Omental fat pad (tissue), 4 donors: ENCODE results near the gene SMAD3. TPM values are rescaled to one million over a fixed set of nuclear protein-coding genes. Genes with fewer than 3 reads are reported as not detected.

Source experiments
- ATAC-seq: fragments of 150-250 bp; one replicate; pipeline ENCODE4 v1.9.1; 2016; ENCODE audit warnings: mild to moderate bottlenecking, moderate library complexity; ENCODE audit not compliant: low FRiP score
- DNase-seq: peaks from one replicate; pipeline ENCODE4 v3.0.0-alpha.2; 2019; ENCODE audit warnings: low spot score
- CTCF ChIP-seq, 3 donors: fragments of 450-650 bp; IDR thresholded peaks; one replicate each; pipeline ENCODE4 v1.5.1; 2016 to 2017; ENCODE audit warnings: antibody characterized with exemption in 3 of 3, mild to moderate bottlenecking in 3 of 3, moderate library complexity in 2 of 3
- total RNA-seq, 4 donors: library from RNA; depleted of rRNA; stranded (reverse); fragments of >200 nt; gene quantifications; one replicate each; pipeline ENCODE4 v1.1.0, GENCODE V29; 2016

SMAD3 gene
- total RNA-seq, 4 donors from 2014 or later, result 30.9 to 58.1 (median 49.9) TPM

- TF ChIP-seq CTCF (IDR thresholded peaks at IDR 0.05), result no peak
Observed at GRCh38 chr15:67185621-67186225, 120.3 kb downstream of the SMAD3 start.

GRCh38 chr15:67186226-67186649, 120.8 kb downstream of the SMAD3 start:
- ATAC-seq (peak; percentile 29), DNase-seq (no peak)
- no peak for TF ChIP-seq CTCF (IDR thresholded peaks at IDR 0.05)

More at GRCh38 chr15:67185621-67186225, 120.3 kb downstream of the SMAD3 start:
- no peak for ATAC-seq
- no peak for DNase-seq

GRCh38 chr15:67186688-67187087, 121.3 kb downstream of the SMAD3 start:
- DNase-seq, result no peak
- no peak for ATAC-seq
- TF ChIP-seq CTCF (IDR thresholded peaks at IDR 0.05), result no peak

- no peak for TF ChIP-seq CTCF (IDR thresholded peaks at IDR 0.05)
- ATAC-seq, result no peak
- DNase-seq, result no peak
Observed at GRCh38 chr15:67187351-67187854, 122.0 kb downstream of the SMAD3 start.

GRCh38 chr15:67188551-67189218, 123.3 kb downstream of the SMAD3 start:
- ATAC-seq (no peak), DNase-seq (no peak)
- no peak for TF ChIP-seq CTCF (IDR thresholded peaks at IDR 0.05)

- no peak for TF ChIP-seq CTCF (IDR thresholded peaks at IDR 0.05)
- no peak for ATAC-seq
- DNase-seq, result no peak
Observed at GRCh38 chr15:67189326-67190051, 124.1 kb downstream of the SMAD3 start.
